Upper lobe of right lung (tissue), 1 donor: Measurements from ENCODE around the gene UBA6. TPM values are rescaled to one million over a fixed set of nuclear protein-coding genes. Genes with fewer than 3 reads are reported as not detected.
"Not testable (repeated sequence)": the region's sequence is repeated elsewhere in the genome, so short reads cannot be mapped to it uniquely, and the experiment has no call there.

ENCODE experiments used
- ATAC-seq: fragments of 200-7000 bp; cut with Tn5 transposase; one replicate; pipeline ENCODE4 v1.9.1; 2020; ENCODE audit warnings: mild to moderate bottlenecking, moderate library complexity
- DNase-seq: peaks from one replicate; pipeline ENCODE4 v3.0.0-alpha.2; 2020
- H3K27ac ChIP-seq: fragments of 200-600 bp; one replicate; pipeline ENCODE4 v1.8.0; 2022
- H3K27me3 ChIP-seq: fragments of 200-600 bp; one replicate; pipeline ENCODE4 v1.8.0; 2022; ENCODE audit warnings: mild to moderate bottlenecking
- H3K36me3 ChIP-seq: fragments of 200-600 bp; one replicate; pipeline ENCODE4 v1.8.0; 2022
- H3K4me1 ChIP-seq: fragments of 200-600 bp; one replicate; pipeline ENCODE4 v1.8.0; 2022
- H3K4me3 ChIP-seq: fragments of 200-600 bp; one replicate; pipeline ENCODE4 v1.8.0; 2022; ENCODE audit warnings: mild to moderate bottlenecking
- H3K9me3 ChIP-seq: fragments of 200-600 bp; one replicate; pipeline ENCODE4 v1.8.0; 2022
- CTCF ChIP-seq: fragments of 200-600 bp; IDR thresholded peaks from one replicate; pipeline ENCODE4 v1.8.0; 2022; ENCODE audit warnings: antibody characterized with exemption
- intact Hi-C: fragments of 100-400 bp; cut with DNase I; formaldehyde crosslinking; loops from one replicate; pipeline ENCODE4 v1.11.0; 2022
- total RNA-seq: library from RNA; stranded (reverse); fragmentation: NEBNext Ultra II Directional; extraction: Animal tissue kit (Norgen Biotek cat#: 25700); gene quantifications from one replicate; pipeline ENCODE4 v1.2.1, GENCODE V29; 2021
- donor health status: DM: no; HTN: yes; CAD: no; lungs with severe emphysema.

The UBA6 gene
- total RNA-seq, 1 donor from 2014 or later: 48.5 TPM

DNA sequence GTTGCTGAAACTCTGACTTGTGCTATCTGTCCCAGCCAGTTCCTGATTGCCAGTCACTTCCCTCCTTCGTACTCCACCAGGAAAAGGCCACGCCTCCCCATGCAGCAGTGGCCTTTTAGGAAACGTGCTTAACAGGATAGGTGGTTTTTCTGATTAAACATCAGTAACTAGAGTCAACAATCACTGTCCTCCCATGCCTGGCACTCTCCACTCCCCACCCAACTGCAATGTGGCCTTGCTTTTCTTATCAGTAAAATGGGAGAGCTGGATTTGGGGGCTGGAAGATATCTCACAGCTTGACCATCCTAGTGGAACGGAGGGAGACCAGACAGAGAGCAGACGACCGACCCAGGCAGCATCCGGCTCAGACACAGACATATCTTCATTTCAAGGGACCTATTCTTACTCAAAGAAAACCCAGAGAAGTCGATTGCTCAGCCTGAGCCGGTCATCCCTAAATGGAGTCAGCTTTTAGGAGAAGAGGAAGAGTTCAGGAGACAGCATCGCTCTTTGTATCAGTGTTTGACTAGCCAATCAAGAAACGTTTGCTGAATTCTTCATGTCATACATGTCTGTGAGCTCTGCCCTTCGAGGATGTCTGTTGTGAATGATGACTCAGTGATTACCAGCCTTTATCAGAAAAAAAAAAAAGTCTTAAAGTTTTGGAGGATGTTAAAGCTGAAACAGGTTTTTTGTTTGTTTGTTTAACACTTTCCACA lies 12.7 kb upstream of the UBA6 start:
- Histone ChIP-seq H3K4me3 (no peak overlapping the region), H3K9me3 (no peaks in the 10 kb centered on the region), H3K36me3 (no peaks in the 10 kb centered on the region), H3K4me1 (no peaks in the 10 kb centered on the region), H3K27ac (no peak overlapping the region), H3K27me3 (no peaks in the 10 kb centered on the region)
- intact Hi-C loops: no loop called here
- peak; percentile 37 for ATAC-seq
- no peak for TF ChIP-seq CTCF
- no peak for DNase-seq

GRCh38 chr4:67712650-67713528 lies 11.9 kb upstream of the UBA6 start:
- no peak for DNase-seq
- H3K9me3 ChIP-seq: no peaks in the 10 kb centered on the region
- intact Hi-C loops: no loop called here
- TF ChIP-seq CTCF: no peak
- no peak overlapping the region for H3K4me3 ChIP-seq
- no peaks in the 10 kb centered on the region for H3K27me3 ChIP-seq
- H3K4me1 ChIP-seq: no peaks in the 10 kb centered on the region
- H3K36me3 ChIP-seq: no peaks in the 10 kb centered on the region
- no peak for ATAC-seq
- no peak overlapping the region for H3K27ac ChIP-seq

GRCh38 chr4:67712000-67712625 lies 11.2 kb upstream of the UBA6 start:
- Histone ChIP-seq H3K36me3 (no peaks in the 10 kb centered on the region), H3K9me3 (no peaks in the 10 kb centered on the region), H3K4me3 (no peak overlapping the region), H3K27me3 (no peaks in the 10 kb centered on the region), H3K4me1 (no peaks in the 10 kb centered on the region), H3K27ac (no peak overlapping the region)
- intact Hi-C loops: no loop called here
- TF ChIP-seq CTCF: no peak
- DNase-seq (no peak), ATAC-seq (no peak)

DNA sequence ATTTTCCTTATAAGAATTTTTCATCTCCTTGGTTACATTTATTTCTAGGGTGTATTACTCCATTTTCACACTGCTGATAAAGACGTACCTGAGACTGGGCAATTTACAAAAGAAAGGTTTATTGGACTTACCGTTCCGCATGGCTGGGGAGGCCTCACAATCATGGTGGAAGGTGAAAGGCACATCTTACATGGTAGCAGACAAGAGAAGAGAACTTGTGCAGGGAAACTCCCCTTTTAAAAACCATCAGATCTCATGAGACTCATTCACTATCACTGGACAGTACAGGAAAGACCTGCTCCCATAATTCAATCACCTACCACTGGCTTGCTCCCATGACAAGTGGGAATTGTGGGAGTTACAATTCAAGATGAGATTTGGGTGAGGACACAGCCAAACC lies 5.7 kb upstream of the UBA6 start:
- intact Hi-C loops, H3K4me1 ChIP-seq, H3K4me3 ChIP-seq, DNase-seq, H3K36me3 ChIP-seq, H3K27me3 ChIP-seq, H3K27ac ChIP-seq, ATAC-seq, H3K9me3 ChIP-seq: not testable (repeated sequence)

GRCh38 chr4:67704843-67705242 lies 3.9 kb upstream of the UBA6 start:
- no peak for ATAC-seq

More at GRCh38 chr4:67704843-67705242, 3.9 kb upstream of the UBA6 start:
- no peak overlapping the region for H3K4me3 ChIP-seq
- H3K27me3 ChIP-seq: no peaks in the 10 kb centered on the region
- peaks cover 5% of the 10 kb centered on the region for H3K4me1 ChIP-seq
- no peak overlapping the region for H3K27ac ChIP-seq
- DNase-seq: no peak
- intact Hi-C loops: no loop called here
- no peaks in the 10 kb centered on the region for H3K9me3 ChIP-seq
- TF ChIP-seq CTCF: no peak
- H3K36me3 ChIP-seq: no peaks in the 10 kb centered on the region
